Hindlimb muscle (tissue), 1 donor: ENCODE results near the gene DCPS. TPM values are rescaled to one million over a fixed set of nuclear protein-coding genes. Genes with fewer than 3 reads are reported as not detected.
"Not testable (repeated sequence)": the region's sequence is repeated elsewhere in the genome, so short reads cannot be mapped to it uniquely, and the experiment has no call there.

Experiments used
- DNase-seq: peaks from one replicate; pipeline ENCODE4 v3.0.0-alpha.2; 2013
- polyA plus RNA-seq: library from polyadenylated mRNA; unstranded; fragments of 120-200 nt; gene quantifications from one replicate; pipeline ENCODE4 v1.2.1, GENCODE V29; 2013; ENCODE audit not compliant: insufficient read length

The DCPS gene
- polyA plus RNA-seq, 1 donor = 21.6 TPM

DNA sequence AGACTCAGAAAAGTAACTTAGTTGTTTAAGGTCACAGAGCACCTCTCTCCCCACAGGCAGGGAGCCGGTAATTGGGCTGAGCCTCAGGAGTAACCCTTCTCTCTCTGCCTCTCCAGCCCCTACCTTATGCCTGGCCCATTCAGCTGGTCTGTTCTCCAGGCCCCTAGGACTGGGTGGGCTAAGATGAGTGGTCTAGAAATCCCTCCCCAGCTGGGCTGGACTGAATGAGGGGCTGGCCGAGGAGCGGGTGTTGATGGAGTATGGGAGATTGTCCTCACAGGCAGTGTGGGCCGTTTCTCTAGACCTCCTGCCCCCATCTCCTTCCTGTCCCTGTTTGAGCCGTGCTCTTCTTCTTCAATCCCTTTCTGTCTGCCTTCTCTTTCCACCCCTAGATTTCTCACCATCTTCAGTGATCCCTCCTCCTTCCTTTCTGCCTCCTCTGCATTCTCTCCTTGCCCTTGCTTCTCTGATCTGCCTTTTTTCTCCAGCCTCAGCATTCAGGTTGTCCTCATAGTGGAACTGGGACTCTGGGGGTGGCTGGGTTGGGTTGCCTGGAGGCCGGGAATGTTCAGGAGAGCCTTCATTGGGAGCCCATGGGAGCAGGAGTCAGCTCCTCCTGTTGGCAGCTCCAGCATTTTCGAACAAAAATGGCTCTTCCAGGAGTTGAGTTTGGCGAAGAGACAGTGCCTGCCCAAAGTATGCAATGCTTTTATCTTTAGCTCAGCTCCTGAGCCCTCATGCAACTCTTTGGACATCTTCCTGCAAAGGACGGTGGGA lies 59.2 kb downstream of the DCPS start:
- no peak for DNase-seq

- no peak for DNase-seq
Measured at GRCh38 chr11:126363706-126364248, 59.9 kb downstream of the DCPS start.

DNA sequence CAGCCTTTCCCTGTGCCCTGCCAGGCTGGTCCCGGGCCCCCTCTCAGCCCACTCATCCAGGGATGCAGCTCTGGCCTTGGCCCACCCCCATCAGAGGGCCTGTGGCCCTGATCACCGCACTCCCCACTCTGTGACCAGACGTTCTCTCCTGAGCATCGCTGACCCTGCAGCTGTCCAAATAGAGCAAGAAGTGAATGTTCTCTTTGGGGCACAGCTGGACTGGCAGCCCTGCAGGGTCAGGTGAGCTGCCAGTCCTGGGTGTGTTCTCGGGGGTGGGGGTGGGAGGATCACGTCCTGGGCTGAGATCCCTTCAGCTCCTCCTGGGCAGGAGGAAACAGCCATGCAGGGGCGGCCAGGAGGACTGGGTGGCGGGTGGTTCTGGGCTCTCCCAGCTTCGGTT lies 60.9 kb downstream of the DCPS start:
- not testable (repeated sequence) for DNase-seq

DNA sequence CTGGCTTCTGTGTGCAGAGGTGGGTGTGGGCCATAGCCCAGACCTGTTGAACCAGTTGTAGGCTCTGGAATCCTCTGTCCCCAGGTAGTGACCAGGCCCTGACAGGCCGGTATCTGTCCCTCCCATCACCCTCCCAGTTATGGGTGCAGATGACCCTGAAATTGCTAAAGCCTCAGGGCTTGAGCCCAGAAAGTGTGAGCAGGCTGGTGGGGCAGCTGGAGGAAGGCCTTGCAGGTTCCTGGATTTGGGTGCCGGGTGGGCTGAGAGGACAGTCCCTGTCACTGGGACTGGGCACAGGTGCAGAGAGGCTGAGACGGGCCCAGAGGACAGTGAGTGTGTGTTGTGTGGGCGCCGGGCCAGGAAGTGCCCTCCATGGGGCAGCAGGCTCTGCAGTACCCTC lies 61.6 kb downstream of the DCPS start:
- DNase-seq = not testable (repeated sequence)

- DNase-seq = no peak
Measured at GRCh38 chr11:126366064-126366822, 62.4 kb downstream of the DCPS start.

DNA sequence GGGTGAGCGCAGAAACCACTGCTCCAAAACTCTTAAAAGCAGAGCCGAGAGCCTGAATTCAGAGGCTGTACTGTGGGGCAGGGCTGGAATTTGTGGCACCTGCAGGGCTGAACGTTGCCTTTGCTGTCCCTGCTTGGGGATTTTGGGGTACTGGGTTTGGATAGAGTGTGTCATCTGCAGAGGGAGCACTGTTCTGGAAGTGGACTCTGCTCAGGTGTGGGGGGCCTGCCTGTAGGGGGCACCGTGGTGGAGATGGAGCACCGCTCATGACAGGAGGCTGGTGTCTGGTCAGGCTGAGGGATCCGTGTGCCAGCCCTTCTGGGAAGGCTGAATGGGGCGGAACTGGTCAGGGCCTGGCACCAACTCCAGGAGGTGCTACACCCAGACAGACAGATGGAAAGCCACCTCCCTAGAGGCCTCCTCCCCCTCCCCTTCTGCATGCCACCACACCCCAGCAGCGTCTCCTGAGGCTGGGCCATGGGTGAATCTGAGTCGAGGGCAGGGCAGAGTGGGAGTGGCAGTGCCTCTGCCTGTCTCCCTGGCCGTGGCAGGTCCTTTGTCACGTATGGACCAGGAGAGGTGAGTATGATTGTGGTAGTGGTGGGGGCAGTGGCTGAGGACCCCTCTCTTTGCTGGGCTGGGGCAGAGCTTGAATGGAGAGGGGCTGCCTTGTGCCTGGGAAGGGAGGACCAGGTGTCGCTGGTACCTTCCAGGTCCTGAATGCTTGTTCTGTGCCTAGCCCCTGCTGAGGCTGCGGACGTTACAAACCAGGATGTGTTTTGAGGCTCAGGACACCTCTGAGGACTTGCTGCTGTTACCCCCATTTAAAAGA lies 63.2 kb downstream of the DCPS start:
- not testable (repeated sequence) for DNase-seq

DNA sequence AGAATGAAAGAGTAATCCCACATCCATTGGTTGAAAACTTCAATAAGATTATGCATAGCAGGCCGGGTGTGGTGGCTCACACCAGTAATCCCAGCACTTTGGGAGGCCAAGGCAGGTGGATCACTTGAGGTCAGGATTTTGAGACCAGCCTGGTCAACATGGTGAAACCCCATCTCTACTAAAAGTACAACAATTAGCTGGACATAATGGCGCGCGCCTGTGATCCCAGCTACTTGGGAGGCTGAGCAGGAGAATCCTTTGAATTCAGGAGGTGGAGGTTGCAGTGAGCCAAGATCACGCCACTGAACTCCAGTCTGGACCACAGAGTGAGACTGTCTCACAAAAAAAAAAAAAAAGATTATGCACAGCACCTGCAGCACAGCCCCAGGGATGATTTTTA lies 63.9 kb downstream of the DCPS start:
- not testable (repeated sequence) for DNase-seq

GRCh38 chr11:126368336-126369119 lies 64.7 kb downstream of the DCPS start:
- DNase-seq = not testable (repeated sequence)

GRCh38 chr11:126370016-126370415 lies 66.2 kb downstream of the DCPS start:
- DNase-seq = no peak

GRCh38 chr11:126371595-126371994 lies 67.7 kb downstream of the DCPS start:
- no peak for DNase-seq

DNA sequence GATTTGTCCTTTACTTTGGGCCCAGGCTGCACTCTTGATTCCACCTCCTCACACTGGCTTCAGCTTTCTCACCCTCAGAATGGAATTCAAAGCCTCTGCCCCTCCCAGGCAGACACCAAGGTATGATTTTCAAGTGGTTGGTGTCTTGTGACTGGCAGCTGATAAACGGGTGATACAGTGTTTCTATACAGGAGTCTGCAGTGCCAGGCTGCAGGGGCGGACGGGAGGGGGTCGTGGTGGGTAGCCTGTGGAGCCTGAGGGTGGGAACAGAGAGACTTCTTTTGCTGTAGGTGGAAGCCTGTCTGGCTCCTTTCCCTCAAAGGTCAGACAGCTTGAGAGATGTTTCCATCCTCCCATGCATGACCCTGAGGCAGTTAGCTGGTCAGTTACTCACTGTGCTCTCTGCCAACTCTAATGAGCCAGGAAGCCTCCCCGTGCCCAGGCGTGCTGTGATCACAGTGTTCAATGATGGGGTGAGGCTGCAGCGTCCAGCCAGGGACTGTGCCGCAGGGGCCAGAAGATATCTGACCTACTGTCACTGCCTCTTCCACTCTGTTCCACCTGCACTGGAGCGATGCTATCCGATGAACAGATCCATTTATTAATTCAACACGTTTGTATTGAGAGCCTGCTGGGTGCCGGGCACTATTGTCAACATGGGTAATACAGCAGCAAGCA lies 69.7 kb downstream of the DCPS start:
- not testable (repeated sequence) for DNase-seq

DNA sequence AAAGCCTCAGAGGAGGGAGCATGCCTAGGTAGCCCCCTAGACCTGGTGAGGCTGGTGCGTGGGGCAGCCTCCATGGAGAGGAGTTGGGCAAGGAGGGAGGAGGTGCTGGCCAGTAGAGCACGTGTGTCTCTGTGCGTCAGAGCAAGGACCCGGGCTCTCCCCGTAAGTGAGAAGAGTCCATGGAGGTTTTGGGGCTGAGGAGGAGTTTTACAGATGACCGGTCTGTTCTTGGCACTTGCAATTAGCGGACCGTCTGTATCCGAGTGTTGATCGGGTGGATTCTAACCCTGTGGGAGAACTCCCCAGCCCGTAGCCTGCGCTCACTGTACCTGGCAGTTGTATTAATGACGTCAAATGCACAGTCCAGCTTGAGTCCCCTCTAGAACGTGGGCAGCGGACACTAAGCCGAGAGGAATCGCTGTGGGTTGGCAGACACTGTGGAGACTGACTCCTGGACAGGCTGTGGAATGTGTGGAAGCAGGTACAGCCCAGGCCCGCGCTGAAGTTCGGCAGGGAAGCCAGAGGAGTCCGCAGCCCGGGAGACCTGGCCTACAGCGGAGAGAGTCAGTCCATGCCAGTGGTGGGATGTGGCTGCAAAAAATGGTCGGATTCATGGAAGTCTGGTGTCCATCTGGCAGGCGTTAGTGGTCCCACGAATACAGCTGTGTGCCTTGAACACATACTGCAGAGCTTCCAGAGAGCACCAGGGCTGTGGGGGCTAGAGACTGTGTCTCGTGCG lies 70.9 kb downstream of the DCPS start:
- not testable (repeated sequence) for DNase-seq

- no peak for DNase-seq
Measured at GRCh38 chr11:126375726-126376125, 71.9 kb downstream of the DCPS start.

DNA sequence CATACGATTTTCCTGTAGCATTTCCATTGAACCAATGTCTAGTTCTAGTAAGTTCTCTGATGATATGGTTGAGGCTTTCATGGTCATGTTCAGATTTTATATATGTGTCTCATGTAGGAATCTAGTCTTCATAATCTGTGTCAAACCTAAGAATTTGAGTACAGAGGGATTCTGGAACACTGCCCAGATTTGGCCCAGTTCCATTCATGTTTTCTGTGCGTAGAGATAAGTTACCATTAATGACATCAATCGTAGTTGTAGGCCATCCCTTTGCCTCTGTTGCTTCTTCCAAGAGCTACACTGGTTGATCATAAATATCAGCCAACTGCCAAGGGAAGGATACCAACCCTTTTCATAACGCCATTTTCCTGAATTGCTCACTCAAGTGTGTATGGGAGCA lies 74.9 kb downstream of the DCPS start:
- no peak for DNase-seq

DNA sequence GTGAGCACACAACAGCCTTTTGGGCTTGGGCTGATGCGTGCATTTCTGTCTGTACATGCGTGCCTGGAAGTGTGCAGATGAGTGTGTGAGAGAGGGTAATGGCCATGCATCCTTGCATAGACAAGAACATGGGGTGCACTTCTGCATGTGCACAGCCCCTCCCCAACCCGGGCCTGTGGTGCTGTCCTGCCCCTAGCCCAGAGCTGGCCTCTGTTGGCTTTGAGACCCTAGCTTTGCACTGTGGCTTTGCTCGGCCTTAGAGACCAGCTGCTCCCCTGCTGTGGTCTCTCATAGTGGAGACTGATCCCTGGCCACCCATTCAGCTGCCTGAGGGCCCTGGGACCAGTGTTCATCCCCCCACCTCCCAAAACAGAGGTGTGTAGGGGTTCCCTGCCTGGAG lies 77.0 kb downstream of the DCPS start:
- no peak for DNase-seq

GRCh38 chr11:126381960-126382359 lies 78.1 kb downstream of the DCPS start:
- DNase-seq = not testable (repeated sequence)

DNA sequence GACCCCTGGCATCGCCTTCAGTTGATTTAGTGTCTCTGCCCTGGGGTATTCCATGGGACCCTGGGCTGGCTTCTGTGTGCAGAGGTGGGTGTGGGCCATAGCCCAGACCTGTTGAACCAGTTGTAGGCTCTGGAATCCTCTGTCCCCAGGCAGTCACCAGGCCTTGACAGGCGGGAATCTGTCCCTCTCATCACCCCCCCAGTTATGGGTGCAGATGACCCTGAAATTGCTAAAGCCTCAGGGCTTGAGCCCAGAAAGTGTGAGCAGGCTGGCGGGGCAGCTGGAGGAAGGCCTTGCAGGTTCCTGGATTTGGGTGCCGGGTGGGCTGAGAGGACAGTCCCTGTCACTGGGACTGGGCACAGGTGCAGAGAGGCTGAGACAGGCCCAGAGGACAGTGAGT lies 78.8 kb downstream of the DCPS start:
- not testable (repeated sequence) for DNase-seq

DNA sequence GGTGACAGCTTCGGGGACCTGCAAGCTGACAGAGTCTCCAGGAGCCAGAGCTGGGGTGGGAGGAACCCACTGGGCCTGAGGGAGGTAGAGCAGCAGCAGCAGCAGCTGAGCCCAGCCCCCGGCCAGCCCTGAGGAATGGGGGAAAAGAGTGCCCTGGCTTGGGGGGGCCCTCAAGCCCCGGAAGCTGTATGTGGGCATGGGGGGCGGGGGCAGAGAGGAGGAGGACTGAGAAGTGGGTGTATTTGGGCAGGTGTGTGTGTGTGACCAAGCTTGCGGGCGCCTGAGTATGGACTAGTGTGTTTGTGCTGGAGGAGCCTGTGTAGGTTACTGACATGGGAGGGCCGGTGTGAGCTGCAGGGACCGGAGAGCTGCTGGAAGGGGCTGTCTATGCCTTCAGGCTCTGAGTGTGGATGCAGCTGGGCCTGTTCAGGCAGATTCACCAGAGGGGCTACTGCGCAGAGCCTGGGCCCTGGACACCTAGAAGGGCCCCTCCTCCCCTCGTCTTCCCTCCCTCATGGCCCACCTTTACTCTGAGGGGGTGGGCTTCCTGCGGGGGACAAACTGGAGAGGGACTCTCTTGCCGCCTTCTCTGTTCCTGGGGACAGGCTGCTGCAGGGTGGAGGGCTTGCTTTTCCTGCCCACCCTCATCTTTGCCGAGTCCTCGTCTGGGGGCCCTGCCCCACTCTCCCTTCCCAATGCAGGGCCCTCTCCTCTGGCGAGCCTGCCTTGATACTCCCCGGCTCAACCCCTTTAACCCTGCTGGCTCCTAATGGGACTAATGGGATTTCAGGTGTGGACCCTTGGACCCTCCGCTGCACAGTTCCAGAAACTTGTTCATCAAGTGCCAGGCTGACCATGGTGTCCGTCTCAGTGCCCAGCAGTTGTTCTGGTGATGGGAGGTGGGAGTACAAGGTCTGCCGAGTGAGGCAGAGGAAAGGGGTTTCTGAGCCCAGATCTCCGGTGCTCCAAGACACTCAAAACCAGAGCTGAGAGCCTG lies 79.8 kb downstream of the DCPS start:
- no peak for DNase-seq

- DNase-seq = no peak
Measured at GRCh38 chr11:126384449-126385070, 80.7 kb downstream of the DCPS start.
